H9 (cell line): ENCODE data around the gene TTC27. TPM values are rescaled to one million over a fixed set of nuclear protein-coding genes. Genes with fewer than 3 reads are reported as not detected.

Experiments
- DNase-seq: peaks from one replicate; pipeline ENCODE4 v3.0.0-alpha.2; 2017
- H2AFZ ChIP-seq: one replicate; pipeline ENCODE4 v1.6.1; 2013; ENCODE audit warnings: mild to moderate bottlenecking, low read length, control low read depth, moderate library complexity
- H2AK5ac ChIP-seq: 2 replicates; pipeline ENCODE4 v1.6.1; 2013; ENCODE audit warnings: low read length, control low read depth, mixed read lengths; ENCODE audit not compliant: insufficient read length
- H2BK120ac ChIP-seq: one replicate; pipeline ENCODE4 v1.6.1; 2013; ENCODE audit warnings: low read depth, mild to moderate bottlenecking, low read length, control low read depth, inconsistent platforms; ENCODE audit not compliant: poor library complexity, severe bottlenecking
- H2BK12ac ChIP-seq: 2 replicates; pipeline ENCODE4 v1.6.1; 2013; ENCODE audit warnings: low read length, control low read depth, mixed read lengths, low read depth; ENCODE audit not compliant: insufficient read length
- H2BK15ac ChIP-seq: 2 replicates; pipeline ENCODE4 v1.6.1; 2013; ENCODE audit warnings: low read depth, low read length, control low read depth
- H2BK20ac ChIP-seq: one replicate; pipeline ENCODE4 v1.6.1; 2013; ENCODE audit warnings: low read depth, mild to moderate bottlenecking, low read length, control low read depth, inconsistent platforms; ENCODE audit not compliant: poor library complexity, severe bottlenecking
- H2BK5ac ChIP-seq: 2 replicates; pipeline ENCODE4 v1.6.1; 2013; ENCODE audit warnings: low read length, control low read depth, mixed read lengths; ENCODE audit not compliant: insufficient read length
- H3K14ac ChIP-seq: 2 replicates; pipeline ENCODE4 v1.6.1; 2013; ENCODE audit warnings: low read length, control low read depth; ENCODE audit not compliant: insufficient read depth
- H3K18ac ChIP-seq: 2 replicates; pipeline ENCODE4 v1.6.1; 2013; ENCODE audit warnings: low read depth, mild to moderate bottlenecking, mixed read lengths, low read length, control low read depth; ENCODE audit not compliant: insufficient read length
- H3K23ac ChIP-seq: 2 replicates; pipeline ENCODE4 v1.6.1; 2013; ENCODE audit warnings: low read length, control low read depth, mixed read lengths, low read depth; ENCODE audit not compliant: insufficient read length
- H3K23me2 ChIP-seq: 2 replicates; pipeline ENCODE4 v1.6.1; 2013; ENCODE audit warnings: low read depth, mild to moderate bottlenecking, mixed read lengths, low read length, control low read depth; ENCODE audit not compliant: insufficient read length, poor library complexity, severe bottlenecking
- H3K27ac ChIP-seq: 2 replicates; pipeline ENCODE4 v1.5.1; 2013; ENCODE audit warnings: low read length, control low read depth, mixed read lengths, low read depth; ENCODE audit not compliant: insufficient read length
- H3K27me3 ChIP-seq: 2 replicates; pipeline ENCODE4 v1.6.1; 2013; ENCODE audit warnings: low read length, control low read depth, inconsistent platforms; ENCODE audit not compliant: insufficient read depth
- H3K4ac ChIP-seq: 2 replicates; pipeline ENCODE4 v1.6.1; 2013; ENCODE audit warnings: low read depth, mild to moderate bottlenecking, control low read depth, inconsistent platforms, low read length, moderate library complexity
- H3K4me1 ChIP-seq: 2 replicates; pipeline ENCODE4 v1.6.1; 2013; ENCODE audit warnings: low read length, control low read depth, inconsistent platforms; ENCODE audit not compliant: insufficient read depth
- H3K4me2 ChIP-seq: 2 replicates; pipeline ENCODE4 v1.6.1; 2013; ENCODE audit warnings: low read length, control low read depth, mixed read lengths; ENCODE audit not compliant: insufficient read length, insufficient read depth
- H3K56ac ChIP-seq: 2 replicates; pipeline ENCODE4 v1.6.1; 2013; ENCODE audit warnings: low read depth, mild to moderate bottlenecking, mixed read lengths, low read length, control low read depth; ENCODE audit not compliant: insufficient read length
- H3K79me1 ChIP-seq: 2 replicates; pipeline ENCODE4 v1.6.1; 2013; ENCODE audit warnings: low read depth, mild to moderate bottlenecking, moderate library complexity, low read length, control low read depth, inconsistent platforms; ENCODE audit not compliant: insufficient read depth, poor library complexity, severe bottlenecking
- H3K79me2 ChIP-seq: 2 replicates; pipeline ENCODE4 v1.6.1; 2013; ENCODE audit warnings: low read length, control low read depth, inconsistent platforms; ENCODE audit not compliant: insufficient read depth
- H3K9ac ChIP-seq: 2 replicates; pipeline ENCODE4 v1.6.1; 2013; ENCODE audit warnings: low read length, control low read depth, mixed read lengths; ENCODE audit not compliant: insufficient read length; ENCODE audit errors: extremely low read depth
- H3K9me3 ChIP-seq: one replicate; pipeline ENCODE4 v1.6.1; 2013; ENCODE audit warnings: low read depth, low read length, inconsistent platforms; ENCODE audit not compliant: control insufficient read depth
- H3T11ph ChIP-seq: one replicate; pipeline ENCODE4 v1.6.1; 2013; ENCODE audit warnings: mild to moderate bottlenecking, low read length, control low read depth, inconsistent platforms
- H4K20me1 ChIP-seq: one replicate; pipeline ENCODE4 v1.6.1; 2013; ENCODE audit not compliant: control insufficient read depth, insufficient read length, insufficient read depth
- H4K5ac ChIP-seq: 2 replicates; pipeline ENCODE4 v1.6.1; 2013; ENCODE audit warnings: low read depth, mild to moderate bottlenecking, mixed read lengths, low read length, control low read depth; ENCODE audit not compliant: insufficient read length
- H4K8ac ChIP-seq: replicated peaks from 2 replicates; pipeline ENCODE4 v1.6.1; 2013; ENCODE audit warnings: low read length, control low read depth, mixed read lengths, low read depth; ENCODE audit not compliant: insufficient read length
- H4K91ac ChIP-seq: 2 replicates; pipeline ENCODE4 v1.6.1; 2013; ENCODE audit warnings: low read depth, mild to moderate bottlenecking, moderate library complexity, mixed read lengths, low read length, control low read depth; ENCODE audit not compliant: insufficient read length
- H3K27ac Mint-ChIP-seq, 3 experiments: 2 replicates in 2 of 3; 3 replicates in 1 of 3; pipeline ENCODE4 v1.8.0; 2020 to 2021; ENCODE audit warnings: mixed read lengths in 3 of 3, mild to moderate bottlenecking in 1 of 3, moderate library complexity in 1 of 3
- H3K27me3 Mint-ChIP-seq: 2 replicates; pipeline ENCODE4 v1.8.0; 2021; ENCODE audit warnings: low read depth, mild to moderate bottlenecking, moderate library complexity, mixed read lengths
- H3K36me3 Mint-ChIP-seq, 3 experiments: 2 replicates in 2 of 3; 3 replicates in 1 of 3; pipeline ENCODE4 v1.8.0; 2020 to 2021; ENCODE audit warnings: low read depth in 3 of 3, mixed read lengths in 3 of 3; ENCODE audit not compliant: insufficient read depth in 1 of 3
- H3K4me1 Mint-ChIP-seq, 2 experiments: 2 replicates each; pipeline ENCODE4 v1.8.0; 2020; ENCODE audit warnings: mixed read lengths in 2 of 2
- H3K4me3 Mint-ChIP-seq, 2 experiments: 2 replicates in 1 of 2; 3 replicates in 1 of 2; pipeline ENCODE4 v1.8.0; 2020 to 2021; ENCODE audit warnings: mild to moderate bottlenecking in 2 of 2, mixed read lengths in 2 of 2, moderate library complexity in 1 of 2
- H3K9me3 Mint-ChIP-seq, 2 experiments: 2 replicates in 1 of 2; 3 replicates in 1 of 2; pipeline ENCODE4 v1.8.0; 2020; ENCODE audit warnings: mild to moderate bottlenecking in 2 of 2, mixed read lengths in 2 of 2, moderate library complexity in 1 of 2
- WGBS: extraction: QIAGEN DNeasy Blood & Tissue Kit; methylation state at CpG from one replicate; pipeline ENCODE4 v1.1.7; 2013; ENCODE audit warnings: missing lambda C conversion rate, low lambda C conversion rate, mixed read lengths; ENCODE audit not compliant: insufficient read length; ENCODE audit errors: extremely low coverage; 5-methylcytosine and 5-hydroxymethylcytosine counted together
- total RNA-seq: library from RNA; stranded (reverse); gene quantifications from 2 replicates; pipeline ENCODE4 v1.2.1, GENCODE V29; 2021
- TF ChIP-seq, protein P1 (sequence below): fragments of 200-600 bp; sonication (generic); conservative IDR thresholded peaks from 3 replicates; pipeline ENCODE4 v1.8.0; 2021; ENCODE audit warnings: antibody characterized with exemption, mild to moderate bottlenecking

Gene TTC27
- total RNA-seq, 1 experiment from 2014 or later = 26.0 TPM

DNA sequence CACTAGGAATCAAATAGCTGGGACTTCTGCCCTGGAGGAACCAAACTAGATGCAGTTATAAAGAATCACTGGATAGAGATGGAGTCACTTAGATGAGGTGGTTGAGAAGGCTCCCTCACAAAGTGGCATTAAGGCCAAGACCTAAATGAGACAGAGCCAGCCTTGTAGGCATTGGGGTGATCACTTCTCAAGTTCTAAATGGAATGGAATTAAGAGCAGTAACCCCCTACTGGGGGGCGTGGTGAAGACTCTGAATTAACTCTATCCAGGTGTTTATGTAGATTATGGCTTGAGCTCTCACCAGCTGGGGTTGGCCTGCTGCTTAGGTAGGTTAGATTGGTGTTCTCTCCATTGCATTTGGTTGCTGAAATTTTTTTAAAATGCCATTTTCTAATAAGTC is 71.3 kb downstream of the TTC27 start:
- no peak overlapping the region for H4K8ac ChIP-seq
- no CpG with 5 or more reads among the region's 1 CpG for WGBS
- no peak overlapping the region for H4K91ac ChIP-seq
- Mint-ChIP-seq H3K4me3 (no peak overlapping the region), H3K27ac (no peak overlapping the region; a peak in 1 of 7 replicates), H3K36me3 (no peaks in the 10 kb centered on the region; a peak in 1 of 7 replicates), H3K4me1 (peaks cover 10 to 16% of the 10 kb centered on the region in 2 experiments), H3K9me3 (no peaks in the 10 kb centered on the region), H3K27me3 (no peaks in the 10 kb centered on the region)
- H4K5ac ChIP-seq = no peak overlapping the region
- H3K23me2 ChIP-seq = no peaks in the 10 kb centered on the region
- H3K27me3 ChIP-seq = no peaks in the 10 kb centered on the region
- H2AK5ac ChIP-seq = no peak overlapping the region
- H2BK120ac ChIP-seq = no peak overlapping the region
- H2BK12ac ChIP-seq = no peak overlapping the region
- no peak overlapping the region for H3K9ac ChIP-seq
- no peak overlapping the region for H3K4me2 ChIP-seq
- peak overlapping the region; percentile 39 for H3K27ac ChIP-seq
- TF ChIP-seq, protein P1, sequence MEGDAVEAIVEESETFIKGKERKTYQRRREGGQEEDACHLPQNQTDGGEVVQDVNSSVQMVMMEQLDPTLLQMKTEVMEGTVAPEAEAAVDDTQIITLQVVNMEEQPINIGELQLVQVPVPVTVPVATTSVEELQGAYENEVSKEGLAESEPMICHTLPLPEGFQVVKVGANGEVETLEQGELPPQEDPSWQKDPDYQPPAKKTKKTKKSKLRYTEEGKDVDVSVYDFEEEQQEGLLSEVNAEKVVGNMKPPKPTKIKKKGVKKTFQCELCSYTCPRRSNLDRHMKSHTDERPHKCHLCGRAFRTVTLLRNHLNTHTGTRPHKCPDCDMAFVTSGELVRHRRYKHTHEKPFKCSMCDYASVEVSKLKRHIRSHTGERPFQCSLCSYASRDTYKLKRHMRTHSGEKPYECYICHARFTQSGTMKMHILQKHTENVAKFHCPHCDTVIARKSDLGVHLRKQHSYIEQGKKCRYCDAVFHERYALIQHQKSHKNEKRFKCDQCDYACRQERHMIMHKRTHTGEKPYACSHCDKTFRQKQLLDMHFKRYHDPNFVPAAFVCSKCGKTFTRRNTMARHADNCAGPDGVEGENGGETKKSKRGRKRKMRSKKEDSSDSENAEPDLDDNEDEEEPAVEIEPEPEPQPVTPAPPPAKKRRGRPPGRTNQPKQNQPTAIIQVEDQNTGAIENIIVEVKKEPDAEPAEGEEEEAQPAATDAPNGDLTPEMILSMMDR = no peak
- no peaks in the 10 kb centered on the region for H4K20me1 ChIP-seq
- no peak overlapping the region for H2BK15ac ChIP-seq
- H3K14ac ChIP-seq = no peak overlapping the region
- no peak overlapping the region for H2BK5ac ChIP-seq
- no peaks in the 10 kb centered on the region for H3K79me1 ChIP-seq
- peak; percentile 42 for DNase-seq
- H3K18ac ChIP-seq = no peak overlapping the region
- no peak overlapping the region for H2BK20ac ChIP-seq
- no peaks in the 10 kb centered on the region for H3K9me3 ChIP-seq
- H3K23ac ChIP-seq = no peak overlapping the region
- H3T11ph ChIP-seq = no peak overlapping the region
- no peak overlapping the region for H2AFZ ChIP-seq
- H3K56ac ChIP-seq = no peak overlapping the region
- H3K79me2 ChIP-seq = no peaks in the 10 kb centered on the region
- no peak overlapping the region for H3K4ac ChIP-seq
- H3K4me1 ChIP-seq = peaks cover 3% of the 10 kb centered on the region
